Measurements from ENCODE around the gene USP25.

The USP25 gene

GRCh38 chr21:15872236-15872635, 142.5 kb downstream of the USP25 start:
- DNase-seq: no peak

- no peak for DNase-seq
Measured at GRCh38 chr21:15874615-15875014, 144.8 kb downstream of the USP25 start.

- no peak for DNase-seq
Measured at GRCh38 chr21:15875286-15875685, 145.5 kb downstream of the USP25 start.

- DNase-seq: no peak
Measured at GRCh38 chr21:15893902-15894301, 164.1 kb downstream of the USP25 start.

- DNase-seq: no peak
Measured at GRCh38 chr21:15894596-15894995, 164.8 kb downstream of the USP25 start.

- no peak for DNase-seq
Measured at GRCh38 chr21:15895142-15896106, 165.6 kb downstream of the USP25 start.

- no peak for DNase-seq
Measured at GRCh38 chr21:15896501-15896900, 166.7 kb downstream of the USP25 start.

- no peak for DNase-seq
Measured at GRCh38 chr21:15904389-15904788, 174.6 kb downstream of the USP25 start.

GRCh38 chr21:15908187-15908586, 178.4 kb downstream of the USP25 start:
- no peak for DNase-seq

GRCh38 chr21:15928196-15928595, 198.4 kb downstream of the USP25 start:
- no peak for DNase-seq

- DNase-seq: no peak
Measured at GRCh38 chr21:15928686-15929425, 199.1 kb downstream of the USP25 start.

GRCh38 chr21:15929536-15929935, 199.8 kb downstream of the USP25 start:
- DNase-seq: no peak

All from activated CD4-positive, alpha-beta T cell treated with anti-CD3 and anti-CD28 coated beads, Interleukin-10, Interleukin-2, amounts not matched to agents 100 ng/mL and 50 ng/mL, durations not matched to agents 16 hours and 8 hours (primary cell).